ENCODE measurements around the gene TTC3.
A peak's percentile ranks its signal among the peaks of the same experiment; 100 is the strongest.

Gene TTC3

GRCh38 chr21:37149411-37149810, 76.4 kb downstream of the TTC3 start:
- DNase-seq (ENCODE audit: low spot score): peak; percentile 68

DNA sequence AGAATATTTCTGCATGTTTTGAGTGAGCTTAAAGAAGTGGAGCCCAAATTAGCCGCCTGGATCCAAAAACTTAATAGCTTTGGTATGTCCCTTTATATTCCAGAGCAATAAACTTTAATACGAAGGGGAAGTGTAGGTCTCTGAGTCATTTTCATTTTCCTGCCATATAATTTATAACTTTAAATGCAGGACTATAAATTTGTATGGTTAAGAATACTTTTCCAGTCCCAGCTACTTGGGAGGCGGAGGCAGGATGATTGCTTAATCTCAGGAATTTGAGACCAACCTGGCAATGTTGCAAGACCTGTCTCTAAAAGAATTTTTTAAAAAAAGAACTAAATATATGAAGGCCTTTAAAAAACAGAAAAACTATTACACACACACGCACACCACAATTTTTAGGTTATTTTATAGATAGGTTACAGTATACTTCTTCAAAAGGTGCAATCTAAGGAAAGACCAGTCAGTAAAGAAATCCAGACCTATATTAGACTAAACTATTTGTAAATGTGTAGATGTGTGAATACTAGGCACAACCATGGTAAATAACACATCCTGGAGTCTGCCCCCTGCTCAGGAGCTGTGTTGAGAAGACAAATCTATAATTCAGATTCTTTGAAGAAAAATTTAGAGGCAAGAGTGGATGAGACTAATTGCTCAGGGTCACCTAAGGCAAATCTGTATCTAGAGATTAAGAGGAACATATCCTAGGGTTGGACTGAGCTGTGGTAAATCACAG, 80.3 kb downstream of the TTC3 start:
- DNase-seq (ENCODE audit: low spot score): no peak

GRCh38 chr21:37153935-37154350, 80.9 kb downstream of the TTC3 start:
- DNase-seq (ENCODE audit: low spot score): no peak

DNA sequence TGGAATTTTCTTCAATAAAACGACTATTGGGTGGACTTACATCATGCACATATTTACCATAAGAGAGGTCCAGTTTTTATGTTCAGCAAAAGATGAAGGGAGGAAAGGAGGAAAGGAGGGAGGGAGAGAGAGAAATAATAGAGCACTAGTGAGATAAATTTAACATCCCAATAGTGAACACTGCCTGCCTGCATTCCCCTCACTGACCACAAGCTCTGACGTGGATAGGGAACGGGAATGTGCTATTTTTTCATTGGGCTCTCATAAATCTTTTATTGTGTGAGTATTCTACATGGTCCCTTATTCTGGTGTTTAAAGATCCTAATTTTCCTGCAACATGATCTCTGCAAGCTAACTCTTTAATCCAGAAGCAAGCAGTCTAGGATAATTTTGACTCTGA, 82.1 kb downstream of the TTC3 start:
- DNase-seq (ENCODE audit: low spot score): no peak

DNA sequence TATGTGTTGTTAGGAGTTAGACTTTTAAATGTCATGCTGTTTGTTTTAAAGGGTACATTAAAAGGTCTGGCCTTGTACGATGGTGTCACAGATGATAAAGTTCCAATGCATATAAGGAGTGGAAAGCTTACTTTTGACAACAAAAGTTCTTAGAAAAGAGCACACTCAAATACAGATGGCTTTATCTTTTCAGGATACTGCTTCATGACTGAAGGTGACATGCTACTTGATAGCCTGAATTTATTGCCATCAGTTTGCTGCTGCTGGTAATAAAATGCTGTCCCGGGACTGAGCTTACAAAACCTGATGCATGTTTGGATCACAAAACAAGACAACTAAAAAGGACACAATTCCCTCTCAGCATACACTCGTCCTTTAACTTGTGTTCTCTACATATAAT, 84.9 kb downstream of the TTC3 start:
- no peak for DNase-seq (ENCODE audit: low spot score)

GRCh38 chr21:37159053-37159776, 86.2 kb downstream of the TTC3 start:
- no peak for DNase-seq (ENCODE audit: low spot score)

DNA sequence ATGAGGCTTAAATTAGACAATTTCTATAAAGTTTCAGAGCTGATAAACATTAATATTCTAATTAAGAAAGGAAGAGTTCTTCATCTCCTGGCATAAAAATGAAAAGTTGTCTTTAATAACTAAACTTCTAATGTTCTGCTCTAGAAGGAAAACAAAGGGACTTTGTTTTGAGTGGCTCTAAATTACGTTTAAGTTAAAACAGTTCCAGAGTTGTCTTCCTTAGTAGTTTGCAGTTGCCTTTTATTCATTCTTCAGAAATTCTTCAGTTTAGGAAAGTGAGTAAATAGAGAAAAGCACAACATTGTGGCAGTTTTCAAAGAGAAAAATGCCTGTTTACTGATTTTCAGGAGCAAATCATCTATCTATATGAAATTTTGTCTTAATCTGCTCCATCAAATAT, 86.9 kb downstream of the TTC3 start:
- no peak for DNase-seq (ENCODE audit: low spot score)

- DNase-seq (ENCODE audit: low spot score): no peak
These were observed 91.7 kb downstream of the TTC3 start for GRCh38 chr21:37164742-37165141.

- no peak for DNase-seq (ENCODE audit: low spot score)
These were observed 92.5 kb downstream of the TTC3 start for GRCh38 chr21:37165586-37165985.

- DNase-seq (ENCODE audit: low spot score): no peak
These were observed 93.7 kb downstream of the TTC3 start for GRCh38 chr21:37166733-37167132.

GRCh38 chr21:37168666-37169065, 95.6 kb downstream of the TTC3 start:
- DNase-seq (ENCODE audit: low spot score): no peak

DNA sequence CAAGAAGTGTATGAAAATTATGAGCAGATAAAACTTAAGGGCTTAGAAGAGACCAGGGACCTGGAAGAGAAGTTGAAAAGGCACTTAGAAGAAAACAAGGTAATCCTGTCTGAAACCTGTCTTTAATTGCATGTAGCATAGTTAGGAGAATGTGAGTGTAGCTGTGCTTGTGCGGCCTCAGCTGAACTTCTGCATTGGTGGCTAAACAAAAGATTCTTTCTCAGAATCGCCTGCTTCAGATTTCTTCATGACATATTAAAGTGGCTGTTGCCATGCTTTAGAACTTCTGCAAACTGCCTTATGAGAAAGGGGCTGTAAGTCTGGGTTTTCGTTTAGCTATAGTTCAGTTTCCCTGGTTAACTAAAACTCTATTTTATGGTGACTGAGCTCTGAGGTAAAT, 99.6 kb downstream of the TTC3 start:
- no peak for DNase-seq (ENCODE audit: low spot score)

GRCh38 chr21:37176716-37177115, 103.7 kb downstream of the TTC3 start:
- no peak for DNase-seq (ENCODE audit: low spot score)

- DNase-seq (ENCODE audit: low spot score): no peak
These were observed 108.0 kb downstream of the TTC3 start for GRCh38 chr21:37181059-37181458.

GRCh38 chr21:37182222-37182621, 109.2 kb downstream of the TTC3 start:
- no peak for DNase-seq (ENCODE audit: low spot score)

DNA sequence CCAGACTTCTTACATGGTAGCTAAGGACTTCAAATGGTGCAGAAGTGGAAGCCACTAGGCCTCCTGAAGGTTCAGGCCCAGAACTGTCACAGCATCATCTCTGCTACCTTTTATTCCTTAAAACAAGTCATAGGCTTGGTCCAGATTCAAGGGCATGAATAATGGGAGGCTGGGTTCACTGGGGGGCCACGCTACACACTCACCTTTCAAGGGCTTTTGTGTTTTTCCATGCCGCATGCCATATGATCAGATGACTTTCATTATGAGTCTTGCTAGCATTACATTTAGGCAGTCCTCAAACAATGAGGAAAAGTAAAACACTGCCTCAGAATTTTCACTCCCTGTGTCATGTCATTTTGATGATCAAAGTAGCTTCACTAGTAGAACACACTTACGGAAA, 110.7 kb downstream of the TTC3 start:
- DNase-seq (ENCODE audit: low spot score): no peak

GRCh38 chr21:37184784-37185593, 111.9 kb downstream of the TTC3 start:
- DNase-seq (ENCODE audit: low spot score): no peak

- DNase-seq (ENCODE audit: low spot score): no peak
These were observed 113.9 kb downstream of the TTC3 start for GRCh38 chr21:37186983-37187382.

DNA sequence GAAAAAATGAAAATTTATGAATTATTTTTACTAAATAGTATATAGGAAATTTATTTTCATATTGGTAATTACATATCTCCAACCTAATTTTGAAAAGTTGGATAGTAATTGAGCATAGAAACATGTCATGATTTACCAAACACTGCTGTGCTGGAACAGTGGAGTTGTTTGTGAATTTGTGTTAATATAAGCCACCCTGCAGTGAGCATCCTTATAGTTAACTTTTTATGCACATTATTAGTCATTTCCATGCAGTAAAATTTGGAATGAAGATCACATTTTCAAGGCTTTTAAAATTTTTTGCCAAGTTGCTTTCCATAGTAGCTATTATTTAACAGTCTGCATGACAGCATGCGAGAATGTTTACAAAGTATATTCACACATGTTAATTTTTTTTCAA, 115.8 kb downstream of the TTC3 start:
- DNase-seq (ENCODE audit: low spot score): no peak

DNA sequence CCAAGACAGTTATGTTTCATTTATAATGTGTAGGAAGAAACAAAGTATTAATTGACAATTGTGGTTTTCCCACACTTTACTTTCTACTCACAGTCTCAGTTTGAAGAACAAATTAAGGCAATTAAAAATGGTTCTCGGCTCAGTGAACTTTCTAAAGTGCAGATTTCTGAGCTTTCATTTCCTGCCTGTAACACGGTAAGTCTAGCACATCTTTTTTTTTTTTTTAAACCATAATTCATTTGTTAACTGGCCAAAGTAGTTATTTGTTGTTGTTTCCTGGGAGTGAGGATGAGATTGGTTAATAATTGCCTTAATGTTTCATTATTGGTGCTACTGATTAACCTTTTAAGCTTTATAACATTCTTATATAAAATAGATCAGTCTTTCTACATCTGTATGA, 119.0 kb downstream of the TTC3 start:
- no peak for DNase-seq (ENCODE audit: low spot score)

DNA sequence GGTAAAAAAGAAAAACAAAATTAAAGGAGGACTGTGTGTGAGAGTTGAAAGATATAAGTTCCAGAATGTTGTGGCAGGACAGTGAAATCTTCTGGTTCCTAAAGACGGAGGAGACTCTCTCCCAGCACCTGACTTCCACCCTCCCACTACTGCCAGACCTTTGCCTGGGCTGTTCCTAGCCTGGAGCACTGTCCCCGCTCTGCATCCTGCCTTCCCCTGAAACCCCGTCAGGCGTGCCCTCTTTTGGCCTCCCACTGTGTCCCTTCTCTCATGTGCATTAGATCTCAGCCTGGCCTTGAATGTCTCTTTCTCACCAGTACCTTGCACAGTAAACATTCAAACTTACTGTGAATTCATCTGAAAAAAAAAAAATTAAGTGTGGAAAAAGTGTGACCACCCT, 120.0 kb downstream of the TTC3 start:
- DNase-seq (ENCODE audit: low spot score): no peak

DNA sequence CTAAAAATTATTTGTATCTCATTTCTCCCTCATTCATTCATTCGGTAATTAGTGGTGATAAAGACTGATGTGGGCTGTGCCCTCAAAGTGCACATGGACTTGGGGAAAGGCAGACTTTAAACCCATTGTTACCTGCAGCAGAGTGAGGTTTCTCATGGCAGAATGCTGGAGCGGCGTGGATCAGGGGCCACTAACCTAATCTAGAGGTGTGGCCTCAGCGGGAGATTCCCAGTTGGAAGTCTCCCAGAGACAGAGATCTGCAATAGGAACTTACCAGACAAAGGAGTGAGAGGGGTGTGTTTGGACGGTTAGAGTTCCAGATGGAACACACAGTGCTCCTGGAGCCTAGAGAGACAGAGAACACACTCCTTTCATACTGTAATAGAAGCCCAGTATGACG, 120.6 kb downstream of the TTC3 start:
- no peak for DNase-seq (ENCODE audit: low spot score)

DNA sequence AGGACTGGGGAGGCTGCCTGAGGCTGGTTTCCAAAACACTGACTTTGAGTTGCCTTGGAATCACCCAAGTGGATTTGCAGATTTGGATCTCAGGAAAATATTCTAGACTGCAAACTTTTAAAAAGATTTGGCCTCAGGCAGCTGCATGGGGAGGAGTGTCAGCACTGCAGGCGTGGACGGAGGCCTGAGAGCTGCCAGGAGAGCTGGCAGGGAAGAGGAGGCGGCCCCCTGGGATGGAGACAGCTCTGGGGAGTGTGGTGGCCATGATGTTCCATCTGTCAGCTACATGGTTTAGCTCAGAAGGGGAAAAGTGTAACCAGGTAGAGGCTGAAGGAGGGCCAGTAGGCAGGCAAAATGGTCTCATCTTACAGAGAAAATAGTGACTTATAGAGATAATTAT, 122.0 kb downstream of the TTC3 start:
- DNase-seq (ENCODE audit: low spot score): no peak
